ENCODE data around the gene LRRD1.

DNA sequence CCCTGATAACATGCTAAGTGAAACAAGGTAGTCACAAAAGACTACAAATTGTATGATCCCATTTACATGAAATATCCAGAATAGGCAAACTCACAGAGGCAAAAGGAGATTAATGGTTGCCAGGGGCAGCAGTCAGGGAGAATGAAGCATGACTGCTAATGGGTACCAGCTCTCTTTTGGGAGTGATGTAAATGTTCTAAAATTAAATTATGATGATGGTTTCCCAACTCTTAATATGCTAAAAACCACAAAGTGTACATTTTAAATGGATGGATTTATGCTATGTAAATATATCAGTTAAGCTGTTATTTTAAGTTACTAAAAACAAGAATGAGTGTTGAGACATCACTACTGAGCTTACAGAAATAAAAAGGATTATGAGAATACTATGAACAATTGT is 57.3 kb downstream of the LRRD1 start:
- TF ChIP-seq YY1 (IDR thresholded peaks at IDR 0.05; ENCODE audit: low read depth) = no peak
- TF ChIP-seq POLR2AphosphoS5 (IDR thresholded peaks at IDR 0.05; ENCODE audit: low read depth, low read length) = no peak
- no peak for TF ChIP-seq TCF12 (IDR thresholded peaks at IDR 0.05)
- TF ChIP-seq RAD21 (IDR thresholded peaks at IDR 0.05; ENCODE audit: low read length) = no peak
- TF ChIP-seq, protein P1, sequence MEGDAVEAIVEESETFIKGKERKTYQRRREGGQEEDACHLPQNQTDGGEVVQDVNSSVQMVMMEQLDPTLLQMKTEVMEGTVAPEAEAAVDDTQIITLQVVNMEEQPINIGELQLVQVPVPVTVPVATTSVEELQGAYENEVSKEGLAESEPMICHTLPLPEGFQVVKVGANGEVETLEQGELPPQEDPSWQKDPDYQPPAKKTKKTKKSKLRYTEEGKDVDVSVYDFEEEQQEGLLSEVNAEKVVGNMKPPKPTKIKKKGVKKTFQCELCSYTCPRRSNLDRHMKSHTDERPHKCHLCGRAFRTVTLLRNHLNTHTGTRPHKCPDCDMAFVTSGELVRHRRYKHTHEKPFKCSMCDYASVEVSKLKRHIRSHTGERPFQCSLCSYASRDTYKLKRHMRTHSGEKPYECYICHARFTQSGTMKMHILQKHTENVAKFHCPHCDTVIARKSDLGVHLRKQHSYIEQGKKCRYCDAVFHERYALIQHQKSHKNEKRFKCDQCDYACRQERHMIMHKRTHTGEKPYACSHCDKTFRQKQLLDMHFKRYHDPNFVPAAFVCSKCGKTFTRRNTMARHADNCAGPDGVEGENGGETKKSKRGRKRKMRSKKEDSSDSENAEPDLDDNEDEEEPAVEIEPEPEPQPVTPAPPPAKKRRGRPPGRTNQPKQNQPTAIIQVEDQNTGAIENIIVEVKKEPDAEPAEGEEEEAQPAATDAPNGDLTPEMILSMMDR (IDR thresholded peaks at IDR 0.05) = no peak
- TF ChIP-seq SIN3A (IDR thresholded peaks at IDR 0.05; ENCODE audit: borderline replicate concordance, low read depth, low read length) = no peak

Measured in SK-N-SH (cell line).